ENCODE data around the gene GOT2.

- peak; percentile 47 for TF ChIP-seq POLR2A (IDR thresholded peaks at IDR 0.05; ENCODE audit: low read length)
- no peak for TF ChIP-seq GATA1 (IDR thresholded peaks at IDR 0.05; ENCODE audit: low read depth, low read length)
Observed at GRCh38 chr16:58684354-58685083, 49.6 kb downstream of the GOT2 start, which contains the start of gene SLC38A7.
